Amniotic epithelial cell (primary cell): ENCODE measurements around the gene ZNF133.

Experiments
- DNase-seq: peaks from one replicate; pipeline ENCODE4 v3.0.0-alpha.2; 2010; ENCODE audit warnings: low read depth

Gene ZNF133

DNA sequence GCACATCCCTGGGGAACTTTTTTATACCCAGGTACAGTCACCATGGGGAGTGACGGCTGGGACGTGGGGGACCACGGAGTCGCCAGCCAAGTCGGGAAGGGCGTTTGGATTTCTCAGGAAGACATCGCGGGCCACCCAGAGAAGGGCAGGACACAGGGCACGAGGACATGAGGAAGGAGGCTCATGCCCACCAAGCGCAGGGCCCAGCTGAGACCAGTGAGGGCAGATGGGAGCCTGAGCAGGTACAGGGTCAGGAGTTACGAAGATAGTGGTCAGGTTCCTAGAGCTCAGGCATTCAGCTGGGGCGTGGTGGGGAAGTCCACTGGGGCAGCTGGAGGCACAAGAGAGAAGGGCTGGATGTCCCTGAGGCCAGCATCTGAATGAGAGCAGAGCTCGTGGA is 74.6 kb downstream of the ZNF133 start:
- DNase-seq: no peak

DNA sequence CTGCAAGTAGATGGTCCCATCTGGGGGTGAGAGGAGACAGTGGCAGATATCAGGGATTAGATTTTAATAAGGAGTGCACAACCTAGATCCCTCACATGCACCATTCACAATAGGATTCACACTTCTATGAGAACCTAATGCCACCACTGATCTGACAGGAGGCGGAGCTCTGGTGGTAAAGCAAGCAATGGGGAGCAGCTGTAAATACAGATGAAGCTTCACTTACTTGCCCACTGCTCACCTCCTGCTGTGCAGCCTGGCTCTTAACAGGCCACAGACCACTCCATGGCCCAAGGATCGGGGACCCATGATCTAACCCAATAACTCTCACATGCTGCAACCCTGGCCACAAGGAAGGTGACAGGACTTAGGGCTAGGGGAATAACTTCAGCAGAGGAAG is 75.4 kb downstream of the ZNF133 start:
- DNase-seq: no peak

DNA sequence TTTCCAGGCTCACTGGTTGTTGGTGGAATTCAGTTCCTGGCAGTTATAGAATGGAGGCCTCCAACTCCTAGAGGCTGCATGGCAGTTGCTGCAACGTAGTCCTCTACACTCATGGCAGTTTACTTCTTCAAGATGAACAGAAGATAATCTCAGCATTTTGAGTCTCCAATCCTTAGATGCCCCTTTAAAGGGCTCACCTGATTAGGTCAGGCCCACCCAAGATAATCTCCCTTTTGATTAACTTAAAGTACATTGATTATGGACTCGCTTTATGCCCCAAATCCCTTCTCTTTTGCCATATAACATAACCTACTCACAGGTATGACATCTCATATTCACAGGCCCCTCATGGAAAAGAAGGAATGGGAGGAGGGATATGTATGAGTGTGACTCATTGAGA is 76.4 kb downstream of the ZNF133 start:
- no peak for DNase-seq
